ENCODE data around the gene SMIM14. TPM values are rescaled to one million over a fixed set of nuclear protein-coding genes. Genes with fewer than 3 reads are reported as not detected.
"Not testable (repeated sequence)": the region's sequence is repeated elsewhere in the genome, so short reads cannot be mapped to it uniquely, and the experiment has no call there.

Gene SMIM14
- 25.3 and 30.1 TPM in 2 replicates for total RNA-seq (2014; rRNA removed; shearing (Covaris generic))

DNA sequence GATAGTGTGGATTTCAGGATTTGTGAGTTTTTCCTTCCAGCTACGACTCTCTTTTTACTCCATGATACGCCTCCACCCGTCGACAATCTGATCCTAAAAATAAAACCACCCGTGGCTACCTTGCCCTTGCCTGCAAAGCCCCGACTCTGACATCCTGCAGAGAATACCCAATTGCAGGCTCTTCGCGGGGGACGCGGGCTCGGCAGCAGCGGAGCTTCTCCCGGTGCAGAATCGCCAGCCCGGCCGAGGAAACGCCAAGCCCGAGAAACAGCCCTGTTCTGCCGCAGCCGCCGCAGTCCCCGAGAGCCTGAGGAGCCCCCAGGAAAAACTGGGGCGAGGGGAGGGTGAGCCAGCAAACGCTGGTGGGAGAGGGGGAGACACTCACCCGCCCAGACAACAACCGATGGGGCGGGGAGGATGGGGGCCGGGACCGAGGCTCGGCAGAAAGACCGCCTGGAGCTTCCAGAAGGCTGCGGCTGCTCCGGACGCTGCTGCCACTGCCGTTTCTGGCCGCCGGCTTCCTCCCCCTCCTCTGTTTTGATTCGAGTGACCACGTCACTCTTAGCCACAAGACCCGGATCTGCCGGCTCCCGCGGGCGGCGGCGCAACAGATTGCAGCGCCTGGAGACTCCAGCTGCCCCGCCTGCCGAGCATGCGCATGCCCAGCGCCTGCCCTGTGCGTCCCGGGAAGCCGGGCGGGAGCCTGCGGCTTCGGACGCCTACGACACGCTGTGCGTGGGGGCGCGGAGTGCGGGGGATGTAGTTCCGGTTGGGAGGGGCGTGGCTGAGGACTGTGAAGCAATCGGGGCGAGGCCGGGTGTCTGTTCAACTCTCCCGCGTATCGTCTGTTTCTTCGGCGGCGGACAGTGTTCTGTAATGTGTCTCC, at the start of gene SMIM14:
Gene SMIM14, minus strand, starts transcription at position 512 of the 886 bp plus-strand sequence. CDS start 33,720 bp downstream, outside the sequence.
- peak; percentile 99 for DNase-seq (ENCODE audit: low read depth)

DNA sequence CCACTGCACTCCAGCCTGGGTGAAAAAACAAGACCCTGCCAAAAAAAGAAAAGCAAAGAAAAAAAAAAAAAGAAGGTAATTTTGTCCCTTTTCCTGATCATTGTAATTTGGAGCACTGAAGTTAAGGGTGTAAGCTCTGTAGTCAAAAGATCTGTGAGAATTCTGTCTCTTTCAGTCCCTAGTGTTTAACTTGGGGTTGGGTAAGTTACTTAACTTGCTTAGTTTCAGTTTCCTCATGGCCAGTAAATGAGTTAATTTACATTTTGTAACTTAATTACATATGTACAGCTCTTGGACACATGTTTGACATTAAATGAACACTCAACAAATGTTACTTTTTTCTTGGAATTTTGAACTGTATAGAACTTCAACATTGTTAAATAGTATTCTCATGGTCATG, 48.3 kb upstream of the SMIM14 start:
- no peak for DNase-seq (ENCODE audit: low read depth)

DNA sequence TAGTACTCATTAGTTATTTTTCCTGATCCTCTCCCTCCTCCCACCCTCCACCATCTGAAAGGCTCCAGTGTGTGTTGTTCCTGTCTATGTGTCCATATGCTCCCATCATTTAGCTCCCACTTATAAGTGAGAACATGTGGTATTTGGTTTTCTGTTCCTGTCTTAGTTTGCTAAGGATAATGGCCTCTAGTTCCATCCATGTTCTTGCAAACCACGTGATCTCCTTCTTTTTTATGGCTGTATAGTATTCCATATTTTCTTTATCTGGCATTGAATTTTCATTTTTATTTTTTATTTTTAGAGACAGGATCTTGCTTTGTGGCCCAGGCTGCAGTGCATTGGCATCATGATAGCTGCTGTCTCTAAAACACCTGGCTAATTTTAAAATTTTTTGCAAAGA, 47.3 kb upstream of the SMIM14 start:
- DNase-seq (ENCODE audit: low read depth): no peak

DNA sequence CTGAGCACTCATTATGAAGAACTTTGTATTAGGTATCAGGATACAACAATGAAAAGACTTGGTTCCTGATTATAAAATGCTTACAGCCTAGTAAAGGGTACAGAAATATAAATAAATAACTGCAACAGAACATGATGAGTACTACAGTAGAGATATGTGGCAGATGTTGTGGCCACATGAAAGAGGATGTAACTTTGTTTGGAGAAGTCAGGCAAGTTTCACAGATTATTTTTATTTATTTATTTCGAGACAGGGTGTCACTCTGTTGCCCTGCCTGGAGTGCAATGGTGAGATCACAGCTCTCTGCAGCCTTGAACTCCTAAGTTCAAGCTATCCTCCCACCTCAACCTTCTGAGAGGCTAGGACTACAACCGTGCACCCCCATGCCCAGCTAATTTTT, 43.5 kb upstream of the SMIM14 start:
- no peak for DNase-seq (ENCODE audit: low read depth)

DNA sequence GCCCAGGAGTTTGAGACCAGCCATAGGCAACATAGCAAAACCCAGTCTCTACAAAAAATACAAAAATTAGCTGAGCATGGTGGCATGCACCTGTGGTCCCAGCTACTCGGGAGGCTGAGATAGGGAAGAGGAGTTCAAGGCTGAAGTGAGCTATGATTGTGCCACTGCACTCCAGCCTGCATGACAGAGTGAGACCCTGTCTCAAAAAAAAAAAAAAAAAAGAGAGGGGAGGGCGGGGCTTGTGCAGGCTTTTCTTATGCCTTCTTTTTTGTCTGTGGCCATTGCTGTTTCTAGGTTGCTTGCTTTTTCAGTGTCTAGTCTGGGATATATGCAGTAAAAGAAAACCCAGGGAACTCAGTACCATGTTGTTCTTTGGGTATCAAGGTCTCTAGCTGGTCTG, 42.3 kb upstream of the SMIM14 start:
- DNase-seq (ENCODE audit: low read depth): not testable (repeated sequence)

DNA sequence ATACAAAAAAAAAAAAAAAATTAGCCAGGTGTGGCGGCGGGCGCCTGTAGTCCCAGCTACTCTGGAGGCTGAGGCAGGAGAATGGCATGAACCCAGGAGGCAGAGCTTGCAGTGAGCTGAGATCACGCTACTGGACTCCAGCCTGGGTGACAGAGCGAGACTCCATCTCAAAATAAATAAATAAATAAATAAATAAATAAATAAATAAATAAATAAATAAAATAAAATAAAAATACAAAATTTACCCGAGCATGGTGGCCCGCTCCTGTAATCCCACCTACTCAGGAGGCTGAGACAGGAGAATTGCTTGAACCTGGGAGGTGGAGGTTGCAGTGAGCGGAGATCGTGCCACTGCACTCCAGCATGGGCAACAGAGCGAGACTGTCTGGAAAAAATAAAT, 37.0 kb upstream of the SMIM14 start:
- not testable (repeated sequence) for DNase-seq (ENCODE audit: low read depth)

DNA sequence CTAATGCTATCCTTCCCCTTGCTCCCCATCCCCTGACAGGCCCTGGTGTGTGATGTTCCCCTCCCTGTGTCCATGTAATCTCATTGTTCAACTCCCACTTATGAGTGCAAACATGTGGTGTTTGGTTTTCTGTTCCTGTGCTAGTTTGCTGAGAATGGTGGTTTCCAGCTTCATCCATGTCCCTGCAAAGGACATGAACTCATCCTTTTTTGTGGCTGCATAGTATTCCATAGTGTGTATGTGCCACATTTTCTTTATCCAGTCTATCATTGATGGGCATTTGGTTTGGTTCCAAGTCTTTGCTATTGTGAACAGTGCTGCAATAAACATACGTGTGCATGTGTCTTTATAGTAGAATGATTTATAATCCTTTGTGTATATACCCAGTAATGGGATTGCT, 31.6 kb upstream of the SMIM14 start:
- not testable (repeated sequence) for DNase-seq (ENCODE audit: low read depth)

DNA sequence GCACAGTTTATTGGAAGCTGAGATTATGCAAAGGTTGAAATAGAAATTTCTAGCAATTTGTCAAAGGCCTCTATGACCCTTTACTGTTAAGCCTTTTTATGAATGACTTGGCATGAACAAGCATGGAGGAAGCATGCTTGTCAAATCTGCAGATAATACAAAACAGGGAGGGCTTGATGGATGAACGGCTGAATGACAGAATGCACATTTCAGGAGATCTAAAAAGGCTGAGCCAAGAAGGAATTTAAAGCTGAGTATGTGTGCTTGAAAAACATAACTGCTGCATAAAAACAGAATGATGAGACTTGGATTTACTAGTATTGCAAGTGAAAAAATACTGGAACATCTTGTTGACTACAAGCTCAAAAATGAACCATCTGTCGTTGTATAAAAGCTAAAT, 30.2 kb upstream of the SMIM14 start:
- DNase-seq (ENCODE audit: low read depth): no peak

DNA sequence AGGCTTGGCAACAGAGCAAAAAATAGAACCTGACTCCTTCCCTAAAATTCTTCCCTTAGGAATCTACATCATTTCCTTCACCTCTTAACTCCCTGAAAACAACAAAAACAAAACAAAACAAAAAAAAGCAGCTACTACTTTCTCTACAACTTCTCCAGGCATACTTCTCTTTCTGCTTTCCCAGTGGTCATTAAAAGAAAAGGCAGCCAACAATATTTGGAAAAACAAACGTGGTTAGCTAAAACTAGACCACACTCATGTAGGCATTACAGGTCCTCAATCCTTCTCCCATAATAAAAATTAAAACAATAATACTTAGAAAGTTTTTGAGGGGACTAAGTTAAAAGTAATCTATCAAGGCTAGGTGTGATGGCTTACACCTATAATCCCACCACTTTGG, 29.0 kb upstream of the SMIM14 start:
- DNase-seq (ENCODE audit: low read depth): no peak

DNA sequence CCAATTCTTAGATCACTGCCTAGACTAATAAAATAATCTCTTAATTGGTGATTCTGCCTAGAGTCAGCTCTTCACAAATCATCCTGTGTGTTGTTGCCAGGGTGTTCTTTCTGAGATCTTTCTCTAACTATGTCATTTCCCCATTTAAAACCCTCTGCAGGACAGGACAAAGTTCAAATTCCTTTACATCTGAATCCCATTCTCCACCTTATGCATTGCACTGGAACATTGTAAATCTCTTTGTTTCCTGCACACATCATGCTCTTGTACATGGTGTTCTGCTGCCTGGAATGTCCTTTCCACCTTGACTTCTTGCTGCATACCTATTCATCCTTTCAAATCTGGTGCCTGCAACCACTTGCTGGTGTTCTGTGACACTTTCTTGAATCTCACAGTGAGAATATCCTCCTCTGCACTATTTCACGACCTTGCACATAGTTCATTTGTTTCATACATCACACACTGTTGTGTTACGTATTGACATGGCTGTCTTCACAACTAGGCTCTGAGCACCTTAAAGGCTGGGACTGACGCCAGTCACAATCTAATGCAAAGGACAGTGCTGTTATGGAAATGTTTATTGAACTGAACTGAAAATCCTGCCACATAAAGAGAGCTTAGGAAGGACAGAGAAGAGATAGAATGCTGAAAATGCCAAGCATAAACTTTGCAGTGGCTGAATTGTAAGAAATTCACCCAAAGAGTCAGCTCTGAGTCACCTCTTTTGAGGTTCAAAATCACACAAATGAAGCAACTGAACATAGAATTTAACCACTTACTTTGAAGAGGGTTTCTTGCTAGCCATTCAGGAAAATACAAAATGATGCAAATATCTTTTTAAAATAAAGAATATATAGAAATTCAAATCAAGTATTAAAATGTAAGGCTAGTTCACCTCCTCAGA, 26.4 kb upstream of the SMIM14 start:
- no peak for DNase-seq (ENCODE audit: low read depth)

DNA sequence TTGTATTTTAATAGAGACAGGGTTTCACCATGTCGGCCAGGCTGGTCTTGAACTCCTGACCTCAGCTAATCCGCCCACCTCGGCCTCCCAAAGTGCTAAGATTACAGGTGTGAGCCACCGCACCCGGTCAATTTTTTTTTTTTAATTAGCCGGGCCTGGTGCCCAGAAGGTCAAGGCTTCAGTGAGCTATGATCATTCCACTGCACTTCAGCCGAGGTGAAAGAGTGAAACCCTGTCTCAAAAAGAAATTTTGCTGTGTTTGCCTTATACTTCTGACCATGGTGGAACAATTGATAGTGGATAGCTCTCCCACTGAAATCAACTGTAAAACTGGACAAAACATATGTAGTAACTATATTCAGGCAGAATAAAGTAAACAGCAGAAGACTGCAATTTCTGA, 24.0 kb upstream of the SMIM14 start:
- DNase-seq (ENCODE audit: low read depth): no peak

DNA sequence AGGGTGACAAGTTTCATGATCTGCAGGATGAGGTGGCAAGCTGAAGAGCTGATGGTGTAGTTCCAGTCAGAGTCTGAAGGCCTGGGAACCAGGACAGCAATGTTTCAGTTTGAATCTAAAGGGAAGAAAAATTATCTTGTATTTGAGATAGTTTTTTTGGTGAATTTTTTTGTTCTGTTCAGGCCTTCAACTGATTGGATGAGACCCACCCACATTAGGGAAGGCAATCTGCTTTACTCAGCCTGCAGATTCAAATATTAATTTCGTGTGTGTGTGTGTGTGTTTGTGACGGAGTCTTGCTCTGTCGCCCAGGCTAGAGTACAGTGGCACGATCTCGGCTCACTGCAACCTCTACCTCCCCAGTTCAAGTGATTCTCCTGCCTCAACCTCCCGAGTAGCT, 22.1 kb upstream of the SMIM14 start:
- no peak for DNase-seq (ENCODE audit: low read depth)

DNA sequence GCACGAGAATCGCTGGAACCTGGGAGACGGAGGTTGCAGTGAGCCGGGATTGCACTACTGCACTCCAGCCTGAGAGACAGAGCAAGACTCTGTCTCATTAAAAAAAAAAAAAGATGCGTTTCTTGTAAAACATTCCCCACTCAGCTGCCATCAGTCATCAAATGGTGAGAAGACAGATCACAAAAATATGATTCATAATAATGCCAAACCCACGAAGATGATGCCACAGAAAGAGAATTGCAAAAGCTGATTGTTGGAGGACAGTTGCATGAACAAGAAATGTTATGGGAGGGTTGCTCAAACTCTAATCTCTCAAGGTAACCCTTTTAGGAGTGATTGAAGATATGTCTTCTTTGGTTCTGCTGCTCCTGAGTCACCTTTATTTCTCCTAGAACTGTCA, 21.4 kb upstream of the SMIM14 start:
- no peak for DNase-seq (ENCODE audit: low read depth)

DNA sequence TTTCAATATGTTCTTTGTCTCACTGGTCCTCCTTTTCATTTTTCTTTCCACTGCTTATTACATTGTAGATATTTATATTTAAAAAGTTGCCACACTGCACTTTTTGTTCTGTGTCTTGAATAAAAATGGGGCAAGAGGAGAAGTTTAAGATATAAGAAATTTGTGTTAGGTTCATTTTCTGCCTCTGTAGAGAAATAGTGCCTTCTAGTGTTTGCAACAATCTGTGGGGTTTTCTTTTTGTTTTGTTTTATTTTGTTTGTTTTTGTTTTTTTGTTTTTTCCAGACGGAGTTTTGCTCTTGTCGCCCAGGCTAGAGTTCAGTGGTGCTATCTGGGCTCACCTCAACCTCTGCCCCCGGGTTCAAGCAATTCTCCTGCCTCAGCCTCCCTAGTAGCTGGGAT, 20.1 kb upstream of the SMIM14 start:
- DNase-seq (ENCODE audit: low read depth): no peak

DNA sequence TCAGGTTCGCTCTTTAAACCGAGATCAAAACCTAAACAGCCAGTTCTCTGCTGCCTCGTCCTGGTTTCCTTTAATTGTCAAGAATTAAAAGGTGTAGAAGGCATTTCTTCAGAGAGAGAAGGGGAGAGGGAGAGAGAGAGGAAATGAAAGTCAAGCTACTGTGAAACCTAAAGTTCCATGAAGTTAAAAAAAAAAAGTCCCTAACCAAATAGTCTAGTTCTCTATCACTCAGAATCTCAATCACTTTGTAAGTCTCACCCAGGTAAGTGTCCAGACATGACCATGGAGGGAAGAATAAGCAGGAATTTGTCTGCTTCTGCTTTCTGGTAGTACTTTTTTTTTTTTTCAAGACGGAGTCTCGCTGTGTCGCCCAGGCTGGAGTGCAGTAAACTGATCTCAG, 18.8 kb upstream of the SMIM14 start:
- DNase-seq (ENCODE audit: low read depth): no peak

DNA sequence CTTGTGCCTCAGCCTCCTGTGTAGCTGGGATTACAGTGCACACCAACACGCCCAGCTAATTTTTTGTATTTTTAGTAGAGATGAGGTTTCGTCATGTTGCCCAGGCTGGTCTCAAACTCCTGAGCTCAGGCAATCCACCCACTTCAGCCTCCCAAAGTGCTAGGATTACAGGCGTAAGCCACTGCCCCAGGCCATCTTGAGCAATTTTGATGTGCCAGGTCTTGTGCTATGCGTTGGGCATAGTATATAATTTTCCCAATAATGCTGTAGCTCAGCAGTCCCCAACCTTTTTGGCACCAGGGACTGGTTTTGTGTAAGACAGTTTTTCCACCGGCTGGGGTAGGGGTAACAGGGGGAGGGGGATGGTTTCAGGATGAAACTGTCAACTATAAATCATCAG, 18.0 kb upstream of the SMIM14 start:
- not testable (repeated sequence) for DNase-seq (ENCODE audit: low read depth)

DNA sequence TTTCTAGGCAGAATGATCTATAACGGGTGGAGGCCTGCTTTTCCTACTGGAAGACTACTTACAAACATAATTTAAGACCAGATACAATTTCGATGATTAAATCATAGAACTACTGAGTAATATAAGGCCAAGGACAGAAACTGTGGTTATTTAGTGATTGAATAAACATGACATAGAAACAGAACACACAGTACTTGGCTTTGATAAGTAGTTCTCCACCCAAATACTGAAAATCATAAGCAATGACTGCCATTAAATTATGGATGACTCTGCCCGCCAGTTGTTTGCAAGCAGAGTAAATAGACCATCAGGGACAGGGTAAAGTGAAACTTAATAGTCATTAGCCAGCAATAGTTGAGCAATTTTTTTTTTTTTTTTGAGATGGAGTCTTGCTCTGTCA, 17.2 kb upstream of the SMIM14 start:
- no peak for DNase-seq (ENCODE audit: low read depth)

DNA sequence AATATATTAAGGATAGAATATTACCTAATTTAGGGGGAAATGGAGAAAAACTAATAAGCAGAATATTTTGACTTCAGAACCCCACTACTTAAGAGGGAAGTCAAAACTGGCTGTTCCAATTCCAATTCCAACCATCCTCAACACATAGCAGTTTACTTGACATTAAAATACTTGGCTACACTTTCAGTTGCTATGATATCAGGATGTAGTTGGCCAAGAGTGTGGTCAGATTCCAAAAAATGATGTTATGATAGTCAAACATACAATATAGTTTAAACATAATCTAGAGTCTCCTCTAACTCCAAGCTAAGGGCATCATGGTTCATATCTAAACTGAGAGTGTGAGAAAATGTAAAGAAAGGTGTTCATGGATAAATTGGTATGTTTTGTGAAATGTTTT, 16.5 kb upstream of the SMIM14 start:
- no peak for DNase-seq (ENCODE audit: low read depth)

DNA sequence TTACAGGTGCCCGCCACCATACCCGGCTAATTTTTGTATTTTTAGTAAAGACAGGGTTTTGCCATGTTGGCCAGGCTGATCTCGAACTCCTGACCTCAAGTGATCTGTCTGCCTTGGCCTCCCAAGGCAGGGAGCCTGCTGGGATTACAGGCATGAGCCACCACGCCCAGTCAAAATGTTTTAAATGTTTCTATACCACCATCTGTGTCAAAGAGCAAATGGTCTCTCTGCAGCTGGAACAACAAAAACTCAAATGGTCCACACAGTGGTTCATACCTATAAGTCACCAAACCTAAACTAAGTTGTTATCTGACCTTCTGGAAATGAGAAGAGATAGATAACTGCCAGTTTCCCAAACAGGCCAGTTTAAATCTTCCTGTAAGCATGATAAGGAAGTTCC, 12.9 kb upstream of the SMIM14 start:
- not testable (repeated sequence) for DNase-seq (ENCODE audit: low read depth)

DNA sequence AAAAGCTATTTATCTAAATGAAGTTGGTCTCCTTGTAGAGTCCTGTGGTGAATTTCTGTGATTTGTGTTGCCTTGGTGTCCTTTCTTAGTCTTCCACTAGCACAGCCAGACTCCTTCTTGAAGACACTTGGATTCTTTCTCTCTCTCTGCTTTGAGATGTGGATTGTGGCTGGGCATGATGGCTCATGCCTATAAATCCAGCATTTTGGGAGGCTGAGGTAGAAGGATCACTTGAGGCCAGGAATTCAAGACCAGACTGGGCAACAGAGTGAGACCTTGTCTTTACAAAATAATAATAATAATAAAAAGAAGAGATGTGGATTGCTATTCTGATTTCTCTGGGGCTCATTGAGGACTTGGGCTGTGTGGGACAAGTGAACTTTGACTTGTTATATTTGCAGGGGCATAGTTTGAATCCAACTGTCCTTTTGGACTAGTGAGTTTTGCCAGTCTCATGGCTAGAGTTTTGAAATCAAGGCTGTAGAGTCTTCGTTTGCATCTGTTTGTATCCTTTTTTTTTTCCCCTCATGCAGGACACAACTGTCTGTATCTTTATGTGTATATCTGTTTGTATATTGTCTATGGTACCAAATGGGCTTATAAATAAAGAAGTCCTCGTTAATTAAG, 11.1 kb upstream of the SMIM14 start:
- DNase-seq (ENCODE audit: low read depth): no peak

DNA sequence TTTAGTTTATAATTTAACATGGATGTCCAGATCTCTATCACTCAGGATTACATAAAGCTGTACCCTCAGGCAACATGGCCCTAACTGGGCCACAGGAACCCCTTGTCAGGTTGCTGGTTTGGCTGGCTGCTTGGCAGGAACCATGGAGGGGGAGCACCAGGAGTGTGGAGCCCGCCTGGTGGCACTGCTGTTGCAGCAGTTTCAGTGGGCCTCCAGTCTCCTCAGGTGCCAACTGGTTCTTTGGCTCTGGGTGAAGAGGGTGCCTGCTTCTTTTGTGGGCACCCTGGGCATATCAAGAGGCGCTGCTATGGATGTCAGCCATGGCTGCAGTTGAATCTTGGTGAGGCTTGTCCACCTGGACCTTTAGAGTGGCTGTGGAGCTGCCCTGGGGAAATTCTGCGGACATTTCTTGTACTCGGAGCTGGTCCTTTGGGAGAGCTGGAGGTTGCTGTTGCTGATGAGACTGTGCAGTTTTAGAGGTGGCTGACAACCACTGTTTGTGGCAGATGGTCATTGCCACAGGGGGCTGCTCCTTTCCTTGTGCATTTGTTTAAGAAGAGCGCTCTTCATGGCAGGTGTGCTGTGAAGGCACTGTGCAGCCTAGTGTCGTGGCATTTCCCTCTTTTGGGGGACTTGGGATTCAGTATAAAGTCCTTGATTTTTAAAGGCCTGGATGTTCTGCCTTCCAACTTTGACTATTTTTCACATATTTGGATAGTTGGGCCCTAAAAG, 10.3 kb upstream of the SMIM14 start:
- DNase-seq (ENCODE audit: low read depth): no peak

DNA sequence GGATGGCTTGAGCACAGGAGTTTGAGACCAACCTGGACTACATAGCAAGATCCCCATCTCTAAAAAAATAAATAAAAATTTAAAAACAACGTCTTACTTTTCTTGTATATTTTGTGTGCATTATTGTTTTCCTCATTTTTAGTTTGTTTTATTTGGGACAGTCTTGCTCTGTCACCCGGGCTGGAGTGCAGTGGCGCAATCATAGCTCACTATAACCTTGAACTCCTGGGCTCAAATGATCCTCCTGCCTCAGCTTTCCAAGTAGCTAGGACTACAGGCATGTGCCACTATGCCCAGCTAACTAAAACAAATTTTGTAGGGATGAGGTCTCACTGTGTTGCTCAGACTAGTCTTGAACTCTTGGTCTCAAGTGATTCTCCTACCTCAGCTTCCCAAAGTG, 9.5 kb upstream of the SMIM14 start:
- DNase-seq (ENCODE audit: low read depth): no peak

Measured in Daoy (cell line).